Muscle layer of duodenum (tissue), 2 donors: ENCODE measurements around the gene PRR9.
A peak's percentile ranks its signal among the peaks of the same experiment; 100 is the strongest.

Source experiments
- H3K27ac ChIP-seq: one replicate; pipeline ENCODE4 v1.7.0; 2013; ENCODE audit warnings: mild to moderate bottlenecking, low read length
- H3K27me3 ChIP-seq: one replicate; pipeline ENCODE4 v1.7.0; 2013; ENCODE audit warnings: low read depth, mild to moderate bottlenecking, control low read depth, low read length
- H3K36me3 ChIP-seq, 2 donors: one replicate each; pipeline ENCODE4 v1.7.0; 2013; ENCODE audit warnings: low read length in 2 of 2, control low read depth in 1 of 2, mild to moderate bottlenecking in 1 of 2; ENCODE audit not compliant: insufficient read depth in 2 of 2, control insufficient read depth in 1 of 2
- H3K4me1 ChIP-seq, 2 donors: one replicate each; pipeline ENCODE4 v1.7.0; 2013; ENCODE audit warnings: low read length in 2 of 2, mild to moderate bottlenecking in 2 of 2, control low read depth in 1 of 2, moderate library complexity in 1 of 2; ENCODE audit not compliant: insufficient read depth in 2 of 2, control insufficient read depth in 1 of 2
- H3K4me3 ChIP-seq, 2 donors: one replicate each; pipeline ENCODE4 v1.7.0; 2013; ENCODE audit warnings: low read length in 2 of 2, low read depth in 1 of 2, mild to moderate bottlenecking in 1 of 2
- H3K9me3 ChIP-seq, 2 donors: one replicate each; pipeline ENCODE4 v1.7.0; 2013; ENCODE audit warnings: low read length in 2 of 2, control low read depth in 1 of 2, mild to moderate bottlenecking in 1 of 2; ENCODE audit not compliant: control insufficient read depth in 1 of 2
- donor health status: healthy.

PRR9 gene

GRCh38 chr1:153251988-153252387 lies 34.6 kb downstream of the PRR9 start:
- H3K27ac ChIP-seq: no peak overlapping the region

GRCh38 chr1:153253076-153253475 lies 35.7 kb downstream of the PRR9 start:
- Histone ChIP-seq H3K36me3 (no peaks in the 10 kb centered on the region), H3K27ac (no peak overlapping the region), H3K9me3 (no peaks in the 10 kb centered on the region)

More at GRCh38 chr1:153251988-153252387, 34.6 kb downstream of the PRR9 start:
- Histone ChIP-seq H3K27me3 (no peaks in the 10 kb centered on the region), H3K36me3 (no peaks in the 10 kb centered on the region), H3K4me1 (no peaks in the 10 kb centered on the region), H3K9me3 (no peaks in the 10 kb centered on the region), H3K4me3 (no peak overlapping the region)

GRCh38 chr1:153253693-153254092 lies 36.3 kb downstream of the PRR9 start:
- no peaks in the 10 kb centered on the region for H3K9me3 ChIP-seq
- H3K4me1 ChIP-seq: no peaks in the 10 kb centered on the region
- H3K27ac ChIP-seq: no peak overlapping the region
- H3K27me3 ChIP-seq: no peaks in the 10 kb centered on the region
- H3K4me3 ChIP-seq: no peak overlapping the region
- no peaks in the 10 kb centered on the region for H3K36me3 ChIP-seq

More at GRCh38 chr1:153253076-153253475, 35.7 kb downstream of the PRR9 start:
- Histone ChIP-seq H3K4me3 (no peak overlapping the region), H3K4me1 (no peaks in the 10 kb centered on the region), H3K27me3 (no peaks in the 10 kb centered on the region)

GRCh38 chr1:153259387-153259786 lies 42.0 kb downstream of the PRR9 start, which contains the start of gene LORICRIN:
TSS of gene LORICRIN (plus strand) at chr1:153259687. CDS start at chr1:153260950, 1,263 bp downstream.
- H3K36me3 ChIP-seq: no peaks in the 10 kb centered on the region
- no peaks in the 10 kb centered on the region for H3K9me3 ChIP-seq
- peaks cover 0 to 11% of the 10 kb centered on the region in 2 donors for H3K4me1 ChIP-seq
- H3K27me3 ChIP-seq: peaks cover 28% of the 10 kb centered on the region
- H3K27ac ChIP-seq: no peak within 1 kb of the TSS
- H3K4me3 ChIP-seq: no peak within 1 kb of the TSS

- no peak overlapping the region for H3K27ac ChIP-seq
- no peaks in the 10 kb centered on the region for H3K9me3 ChIP-seq
- H3K4me1 ChIP-seq: peaks cover 0 to 11% of the 10 kb centered on the region in 2 donors
- peak overlapping the region in 1 of 2 donors; percentile 68 for H3K4me3 ChIP-seq
- H3K27me3 ChIP-seq: peaks cover 28% of the 10 kb centered on the region
- no peaks in the 10 kb centered on the region for H3K36me3 ChIP-seq
These were observed 43.3 kb downstream of the PRR9 start for GRCh38 chr1:153260585-153261280.

GRCh38 chr1:153261281-153262069 lies 44.1 kb downstream of the PRR9 start:
- peaks cover 28% of the 10 kb centered on the region for H3K27me3 ChIP-seq
- no peaks in the 10 kb centered on the region for H3K36me3 ChIP-seq
- peaks cover 0 to 11% of the 10 kb centered on the region in 2 donors for H3K4me1 ChIP-seq
- no peaks in the 10 kb centered on the region for H3K9me3 ChIP-seq
- H3K27ac ChIP-seq: no peak overlapping the region
- peak overlapping the region in 1 of 2 donors; percentile 68 for H3K4me3 ChIP-seq

GRCh38 chr1:153262070-153262366 lies 44.6 kb downstream of the PRR9 start:
- Histone ChIP-seq H3K4me1 (peaks cover 0 to 11% of the 10 kb centered on the region in 2 donors), H3K36me3 (no peaks in the 10 kb centered on the region), H3K27me3 (peaks cover 28% of the 10 kb centered on the region), H3K9me3 (peaks cover 0 to 3% of the 10 kb centered on the region in 2 donors), H3K4me3 (peak overlapping the region in 1 of 2 donors; percentile 68), H3K27ac (no peak overlapping the region)

- Histone ChIP-seq H3K9me3 (peaks cover 0 to 3% of the 10 kb centered on the region in 2 donors), H3K36me3 (no peaks in the 10 kb centered on the region), H3K27me3 (peaks cover 28% of the 10 kb centered on the region), H3K27ac (no peak overlapping the region), H3K4me3 (no peak overlapping the region), H3K4me1 (peaks cover 0 to 11% of the 10 kb centered on the region in 2 donors)
These were observed 45.2 kb downstream of the PRR9 start for GRCh38 chr1:153262462-153263157.

- H3K27me3 ChIP-seq: peaks cover 24% of the 10 kb centered on the region
- peaks cover 0 to 11% of the 10 kb centered on the region in 2 donors for H3K4me1 ChIP-seq
- no peak overlapping the region for H3K27ac ChIP-seq
- no peak overlapping the region for H3K4me3 ChIP-seq
- H3K9me3 ChIP-seq: peaks cover 0 to 3% of the 10 kb centered on the region in 2 donors
- no peaks in the 10 kb centered on the region for H3K36me3 ChIP-seq
These were observed 48.1 kb downstream of the PRR9 start for GRCh38 chr1:153265457-153265856.
